Activated T-cell treated with anti-CD3 and anti-CD28 coated beads for 1 hour (primary cell): Measurements from ENCODE around the gene RASSF5.
A peak's percentile ranks its signal among the peaks of the same experiment; 100 is the strongest.

Experiments
- DNase-seq: peaks from one replicate; pipeline ENCODE4 v3.0.0-alpha.2; 2020; ENCODE audit warnings: low read depth

RASSF5 gene

GRCh38 chr1:206507284-206508129, at the start of gene RASSF5:
Gene RASSF5 (plus strand): TSS chr1:206507531. CDS start chr1:206507603, 72 bp downstream.
- DNase-seq, result peak; percentile 72

DNA sequence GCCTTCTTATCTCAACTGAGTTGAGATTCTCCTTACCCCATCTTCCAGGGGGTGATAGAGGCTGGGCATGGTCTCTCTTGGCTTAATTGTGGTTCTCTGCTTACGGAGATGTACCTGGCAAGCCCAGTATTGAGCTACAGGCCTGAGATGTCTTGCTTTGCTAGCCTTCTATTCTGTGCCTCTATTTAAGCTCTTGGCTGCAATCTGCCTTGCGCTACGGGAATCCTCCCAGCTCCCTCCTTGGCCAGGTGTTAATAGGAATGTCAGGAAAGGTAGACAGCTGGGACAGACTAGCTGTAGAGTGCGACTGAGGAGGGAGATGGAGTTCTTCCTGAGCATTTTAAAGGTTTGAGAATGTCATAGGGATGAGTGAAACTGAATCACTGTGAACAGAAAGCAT, 47.6 kb upstream of the RASSF5 start:
- no peak for DNase-seq

GRCh38 chr1:206460836-206461426, 46.4 kb upstream of the RASSF5 start:
- DNase-seq, result no peak

DNA sequence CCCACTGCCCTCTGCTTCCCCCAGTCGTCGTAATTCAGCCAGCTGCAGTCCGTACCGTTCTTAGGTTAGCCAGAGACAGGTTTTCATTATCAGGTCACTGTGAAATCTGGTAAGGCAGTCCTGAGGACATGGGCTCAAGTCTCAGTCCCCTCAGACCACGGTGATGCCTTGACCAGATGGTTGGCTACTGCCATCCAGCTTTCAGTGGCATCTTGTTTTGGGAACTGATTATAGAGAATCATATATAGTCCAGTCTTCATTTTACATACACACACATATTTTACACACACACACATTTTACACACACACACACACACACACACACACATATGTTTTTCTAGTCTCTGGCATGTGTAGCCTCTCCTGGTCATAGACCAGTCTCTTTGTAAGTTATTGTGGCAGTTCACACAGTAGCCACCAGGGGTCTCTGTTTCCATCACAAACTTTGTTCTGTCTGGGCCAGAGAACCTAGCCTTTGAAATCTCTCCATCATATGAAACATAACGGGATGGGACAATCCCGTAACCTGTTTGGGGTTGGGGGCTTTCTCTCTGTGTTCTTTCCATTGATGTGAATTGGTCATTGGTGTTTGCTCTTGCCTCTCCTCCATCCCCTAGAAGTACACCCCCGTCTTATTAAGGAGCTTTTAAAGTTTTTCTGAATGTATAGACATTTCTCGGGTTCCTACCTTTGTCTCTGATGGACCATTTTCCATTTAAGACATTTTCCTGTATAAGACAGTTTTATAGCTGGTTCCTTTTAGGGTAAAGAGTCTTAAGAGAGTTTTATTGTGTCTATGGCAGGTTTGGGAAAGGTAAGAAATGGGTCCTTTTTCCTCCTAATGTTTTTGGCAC, 45.5 kb upstream of the RASSF5 start:
- DNase-seq, result peak; percentile 66

- no peak for DNase-seq
Measured at GRCh38 chr1:206463137-206463536, 44.2 kb upstream of the RASSF5 start.

DNA sequence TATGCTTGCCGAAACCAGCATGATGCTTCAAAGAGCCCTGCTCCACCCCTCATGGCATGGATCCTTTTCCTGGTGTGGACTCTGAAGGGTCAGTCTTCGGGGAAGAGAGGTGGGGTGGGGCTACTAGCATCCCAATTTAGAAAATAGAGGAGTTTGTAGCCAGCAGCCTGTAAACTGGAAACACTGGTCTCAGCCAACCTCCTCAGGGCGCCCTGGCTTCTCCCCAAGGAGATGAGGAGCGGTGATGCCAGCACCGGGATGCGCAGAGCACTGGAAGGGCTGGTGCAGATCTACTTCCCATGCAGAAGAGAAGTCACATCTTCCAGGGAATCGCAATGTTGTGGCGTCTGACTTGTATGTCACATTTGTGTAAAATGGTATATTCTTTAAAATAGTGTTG, 43.4 kb upstream of the RASSF5 start:
- DNase-seq, result no peak

- DNase-seq, result no peak
Measured at GRCh38 chr1:206464456-206464964, 42.8 kb upstream of the RASSF5 start.

DNA sequence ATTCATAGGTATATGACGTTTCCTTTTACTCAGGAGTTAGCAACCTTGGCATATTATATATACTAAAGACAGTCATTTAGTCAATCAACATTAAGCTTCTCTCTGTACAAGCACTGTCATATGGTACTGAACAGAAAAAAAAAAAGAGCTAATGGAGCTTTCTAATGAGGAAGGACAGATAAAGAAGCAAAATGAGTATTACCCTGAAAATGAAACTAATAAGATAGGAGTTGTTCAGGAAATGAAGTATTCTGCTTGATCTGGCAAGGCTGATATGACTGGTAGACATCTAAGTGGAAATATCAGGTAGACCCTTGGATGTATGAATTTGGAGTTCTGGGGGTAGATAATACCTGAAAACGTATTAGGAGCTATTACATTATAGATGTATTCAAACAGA, 41.4 kb upstream of the RASSF5 start:
- no peak for DNase-seq

DNA sequence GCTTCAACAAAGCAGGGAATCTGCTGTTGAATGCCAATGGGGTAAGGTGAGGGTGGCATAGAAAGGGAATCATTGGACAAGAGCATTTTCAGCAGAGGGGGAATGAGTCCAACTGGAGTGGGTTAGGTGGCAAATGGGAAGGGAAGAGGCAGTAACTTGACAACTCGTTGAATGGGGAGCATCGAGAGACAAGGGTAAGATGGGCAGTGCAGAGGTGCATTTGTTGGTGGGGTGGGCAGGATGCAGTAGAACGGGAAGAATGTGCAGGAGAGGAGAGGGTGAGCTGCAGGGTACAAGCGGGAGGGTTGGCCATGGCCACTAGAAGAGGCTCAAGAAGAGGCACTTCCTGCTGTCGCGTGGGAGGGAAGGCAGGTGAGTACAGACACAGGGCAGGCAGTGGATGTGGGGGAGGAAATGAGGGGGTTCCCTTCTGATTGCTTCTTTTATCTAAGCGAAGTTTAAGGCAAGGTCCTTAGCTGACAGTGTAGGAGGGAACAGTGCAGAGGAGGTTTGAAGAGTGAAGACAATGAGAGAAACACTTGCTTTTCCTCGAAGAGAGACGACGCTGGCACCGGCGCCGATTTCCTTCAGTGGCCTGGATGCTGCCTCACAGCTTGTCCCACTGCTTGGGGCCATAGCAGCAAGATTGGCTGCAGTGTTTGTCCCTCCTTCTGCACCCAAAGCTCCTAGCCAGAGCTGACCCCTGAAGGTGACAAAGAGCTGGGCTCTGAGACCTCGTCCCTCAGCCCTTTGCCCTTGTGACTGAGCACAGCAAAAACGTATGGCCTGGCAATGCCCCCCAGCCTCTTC, 40.3 kb upstream of the RASSF5 start:
- DNase-seq, result no peak

DNA sequence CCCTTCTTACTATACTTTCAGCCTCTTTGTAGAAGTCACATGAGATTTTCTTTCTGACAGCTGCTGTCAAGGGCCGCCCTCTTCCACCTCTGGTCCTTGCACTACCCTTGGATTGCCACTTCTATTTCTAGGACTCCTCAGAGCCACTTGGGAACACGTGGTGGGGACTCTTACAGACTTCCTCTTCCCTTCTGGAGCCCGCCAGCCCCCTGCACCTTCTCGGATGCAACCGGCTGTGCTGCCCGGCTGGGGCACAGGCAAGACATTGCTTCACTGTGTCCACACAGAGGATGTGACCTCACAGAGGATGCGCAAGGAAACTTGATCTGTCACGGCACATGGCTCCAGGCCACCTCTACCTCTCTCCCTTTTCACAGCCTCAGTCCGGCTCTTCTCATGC, 39.4 kb upstream of the RASSF5 start:
- DNase-seq, result no peak

GRCh38 chr1:206468571-206468970, 38.8 kb upstream of the RASSF5 start:
- no peak for DNase-seq

- no peak for DNase-seq
Measured at GRCh38 chr1:206469411-206469932, 37.9 kb upstream of the RASSF5 start.

DNA sequence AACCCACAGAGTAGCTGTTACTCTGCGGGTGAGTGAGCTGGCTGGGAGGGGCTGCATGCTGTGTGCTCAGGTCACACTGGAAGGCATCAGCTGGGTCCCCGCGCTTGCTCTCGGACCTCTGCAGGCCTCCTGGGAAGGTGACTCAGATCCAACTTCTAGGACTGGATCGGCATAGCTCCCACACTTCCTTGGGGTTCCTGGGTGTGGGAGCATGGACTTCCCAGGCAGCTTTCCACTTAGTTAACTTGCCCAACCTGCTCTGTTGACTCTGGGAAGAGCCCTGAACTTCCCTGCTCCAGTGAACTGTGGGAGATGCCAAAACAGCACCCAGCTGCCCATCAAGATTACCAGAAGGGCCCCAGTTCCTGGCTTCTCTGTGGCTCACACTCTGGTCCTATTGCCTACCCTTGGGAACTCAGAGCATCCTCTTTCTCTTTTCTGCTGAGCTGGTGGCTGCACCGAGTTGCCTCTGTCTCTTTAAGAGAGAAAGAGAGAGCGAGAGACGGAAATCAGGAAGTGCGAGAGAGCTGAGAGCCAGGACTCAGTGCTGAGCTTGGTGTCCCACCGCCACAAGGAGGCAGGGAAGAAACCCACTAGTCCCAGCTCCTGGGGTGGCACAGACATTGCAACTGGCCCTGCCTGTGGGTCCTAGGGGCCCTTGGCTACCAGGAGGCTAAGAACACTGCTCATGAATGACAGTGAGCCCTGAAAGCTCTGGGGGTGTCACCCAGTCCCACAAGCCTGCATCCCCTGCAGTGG, 37.2 kb upstream of the RASSF5 start, which contains the start of gene IKBKE:
Gene IKBKE, plus strand, starts transcription at position 544 of the 759 bp plus-strand sequence. CDS start 2,752 bp downstream, outside the sequence.
- no peak for DNase-seq

DNA sequence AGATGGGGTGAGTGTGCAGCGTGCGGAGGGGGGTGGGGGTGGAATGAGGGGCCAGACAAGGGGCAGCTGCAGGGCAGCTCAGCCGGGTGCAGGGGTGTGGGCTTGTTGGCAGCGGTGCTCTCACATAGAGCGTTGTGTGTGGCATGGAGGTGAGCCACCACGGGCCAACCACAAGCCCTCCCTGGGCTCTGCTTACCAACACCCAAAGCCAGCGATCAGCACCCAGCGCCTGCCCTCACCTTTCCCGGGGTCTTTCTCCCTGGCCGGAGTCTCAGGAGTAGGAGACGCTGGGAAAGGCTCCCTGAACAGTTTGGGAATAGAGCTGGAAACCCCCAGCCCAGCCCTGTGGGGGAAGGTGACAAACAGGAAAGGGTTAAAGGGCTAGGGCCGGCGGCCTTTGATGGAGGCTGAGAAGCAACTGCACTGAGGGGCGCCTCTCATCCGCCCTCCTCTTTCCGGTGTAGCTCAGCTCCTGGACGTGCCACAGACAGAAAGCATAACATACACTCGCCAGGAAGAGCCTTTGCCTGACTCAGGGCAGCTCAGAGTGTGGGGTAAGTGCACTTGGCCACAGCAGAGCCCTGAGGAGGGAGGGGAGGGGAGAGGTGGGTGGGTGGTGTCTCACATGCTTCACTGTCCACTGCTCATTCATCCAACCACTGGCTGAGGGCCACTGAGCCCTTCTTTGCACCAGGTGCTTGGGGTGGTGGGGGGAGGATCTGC, 36.5 kb upstream of the RASSF5 start:
- DNase-seq, result no peak

DNA sequence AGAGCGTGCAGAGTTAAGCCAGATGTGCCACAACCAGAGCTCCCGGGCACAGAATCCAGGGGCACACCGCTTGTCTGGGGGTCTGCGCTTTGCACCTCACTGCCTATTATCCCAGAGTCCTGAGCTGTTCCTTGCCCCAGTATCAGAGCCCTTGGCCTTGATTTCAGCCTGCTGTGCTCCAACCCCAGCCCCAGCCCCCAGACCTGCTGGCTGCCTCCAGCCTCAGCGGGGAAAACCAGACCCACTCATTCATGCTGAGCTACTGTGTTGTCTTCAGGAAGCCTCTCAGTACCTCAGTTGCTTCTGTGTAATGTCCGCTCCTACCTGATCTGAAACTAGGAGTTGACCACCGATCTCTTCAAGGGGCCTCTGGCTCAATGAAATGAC, 35.9 kb upstream of the RASSF5 start:
- no peak for DNase-seq

DNA sequence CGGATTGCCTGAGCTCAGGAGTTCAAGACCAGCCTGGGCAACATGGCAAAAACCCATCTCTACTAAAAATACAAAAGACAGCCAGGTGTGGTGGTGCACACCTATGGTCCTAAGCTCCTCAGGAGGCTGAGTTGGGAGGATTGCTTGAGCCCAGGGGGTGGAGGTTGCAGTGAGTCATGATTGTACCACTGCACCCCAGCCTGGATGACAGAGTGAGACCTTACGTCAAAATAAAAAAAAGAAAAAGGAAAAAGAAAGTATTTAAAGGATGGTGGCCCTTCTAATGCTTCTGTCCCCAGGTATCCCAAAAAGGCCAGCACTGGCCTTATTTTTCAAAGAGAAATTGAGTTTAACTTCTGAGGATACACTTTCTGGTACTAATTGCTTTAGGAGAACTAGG, 35.3 kb upstream of the RASSF5 start:
- no peak for DNase-seq

- no peak for DNase-seq
Measured at GRCh38 chr1:206472454-206472853, 34.9 kb upstream of the RASSF5 start.

DNA sequence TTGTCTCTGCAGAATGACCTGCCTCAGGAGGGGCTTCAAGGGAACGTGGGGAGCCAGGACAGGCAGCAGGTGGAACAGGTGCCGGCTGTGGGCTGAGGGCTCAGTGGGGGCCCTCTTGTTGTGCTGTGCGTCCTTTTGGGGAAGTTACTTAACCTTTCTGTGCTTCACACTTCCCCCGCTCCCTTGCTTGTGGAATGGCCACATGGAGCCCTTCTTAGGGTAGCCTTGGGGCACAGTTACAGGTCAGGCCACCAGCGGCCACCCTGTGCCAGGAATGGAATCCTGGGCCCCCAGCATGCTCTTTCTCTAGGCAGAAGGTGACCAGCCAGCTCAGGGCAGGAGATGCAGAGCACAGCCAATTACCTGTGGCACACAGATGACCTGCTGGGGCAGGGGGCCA, 34.4 kb upstream of the RASSF5 start:
- no peak for DNase-seq

GRCh38 chr1:206476058-206476457, 31.3 kb upstream of the RASSF5 start:
- no peak for DNase-seq

DNA sequence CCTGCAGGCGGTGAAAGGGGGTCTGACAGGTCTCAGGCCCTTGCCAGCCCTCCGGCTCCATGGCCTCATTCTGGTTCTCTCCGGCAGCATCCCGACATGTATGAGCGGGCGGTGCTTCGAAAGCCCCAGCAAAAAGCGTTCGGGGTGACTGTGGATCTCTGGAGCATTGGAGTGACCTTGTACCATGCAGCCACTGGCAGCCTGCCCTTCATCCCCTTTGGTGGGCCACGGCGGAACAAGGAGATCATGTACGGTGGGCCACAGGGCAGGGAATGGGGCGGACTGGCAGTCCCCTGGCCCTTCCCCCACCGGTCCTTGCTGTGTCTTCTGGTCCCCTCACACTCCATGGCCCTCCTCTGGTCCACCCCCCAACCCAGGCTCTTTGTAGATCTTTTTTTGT, 30.7 kb upstream of the RASSF5 start:
- DNase-seq, result no peak
